Activated naive CD8-positive, alpha-beta T cell treated with anti-CD3 and anti-CD28 coated beads for 36 hours (primary cell): ENCODE data around the gene ANKRD33. TPM values are rescaled to one million over a fixed set of nuclear protein-coding genes. Genes with fewer than 3 reads are reported as not detected.

Source experiments
- DNase-seq: peaks from one replicate; pipeline ENCODE4 v3.0.0; 2021
- H3K27ac Mint-ChIP-seq: one replicate; pipeline ENCODE4 v1.8.0; 2022; ENCODE audit warnings: mild to moderate bottlenecking, moderate library complexity, mixed read lengths
- H3K27me3 Mint-ChIP-seq: one replicate; pipeline ENCODE4 v1.8.0; 2022; ENCODE audit warnings: mild to moderate bottlenecking, mixed read lengths
- H3K36me3 Mint-ChIP-seq: one replicate; pipeline ENCODE4 v1.8.0; 2021; ENCODE audit warnings: mild to moderate bottlenecking, mixed read lengths
- H3K4me1 Mint-ChIP-seq: one replicate; pipeline ENCODE4 v1.8.0; 2021; ENCODE audit warnings: mixed read lengths
- H3K4me3 Mint-ChIP-seq: one replicate; pipeline ENCODE4 v1.8.0; 2022; ENCODE audit warnings: mild to moderate bottlenecking, moderate library complexity, mixed read lengths
- H3K9me3 Mint-ChIP-seq: one replicate; pipeline ENCODE4 v1.8.0; 2022; ENCODE audit warnings: mixed read lengths
- total RNA-seq, 2 experiments: library from RNA; stranded (reverse); gene quantifications; one replicate each; pipeline ENCODE4 v1.2.3, GENCODE V29; 2021

ANKRD33 gene
- not detected for total RNA-seq

GRCh38 chr12:51887476-51888315 lies at the start of gene ANKRD33:
TSS of gene ANKRD33 (plus strand) at chr12:51888103. CDS start at chr12:51888187, 84 bp downstream.
- DNase-seq = peak; percentile 18
- no peak within 1 kb of the TSS for H3K4me3 Mint-ChIP-seq
- H3K36me3 Mint-ChIP-seq = no peaks in the 10 kb centered on the region
- H3K27me3 Mint-ChIP-seq = no peaks in the 10 kb centered on the region
- H3K9me3 Mint-ChIP-seq = peaks cover 7% of the 10 kb centered on the region
- peaks cover 9% of the 10 kb centered on the region for H3K4me1 Mint-ChIP-seq
- no peak within 1 kb of the TSS for H3K27ac Mint-ChIP-seq

DNA sequence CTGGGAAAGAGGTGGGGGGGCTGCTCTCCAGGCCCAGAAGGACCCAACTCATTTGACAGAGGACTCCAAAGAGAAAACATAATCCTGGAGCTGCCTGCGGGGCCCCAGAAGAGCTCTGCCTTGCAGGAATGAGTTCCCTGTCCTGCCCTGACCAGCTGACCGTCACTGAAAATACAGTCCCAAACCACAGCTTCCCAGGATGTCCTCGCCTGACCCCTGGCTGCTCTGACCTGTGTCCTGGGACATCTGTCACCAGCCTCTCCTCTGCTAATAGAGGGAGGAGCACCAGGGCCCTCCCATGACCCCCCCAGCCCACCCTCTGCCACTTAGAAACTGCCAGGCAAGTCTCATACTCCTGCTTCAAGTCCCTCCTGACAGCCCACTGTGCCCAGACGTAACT lies 49.1 kb upstream of the ANKRD33 start:
- H3K4me1 Mint-ChIP-seq = no peaks in the 10 kb centered on the region

GRCh38 chr12:51839310-51839947 lies 48.5 kb upstream of the ANKRD33 start:
- H3K9me3 Mint-ChIP-seq = no peaks in the 10 kb centered on the region
- no peak overlapping the region for H3K27ac Mint-ChIP-seq
- peaks cover 60% of the 10 kb centered on the region for H3K27me3 Mint-ChIP-seq
- H3K36me3 Mint-ChIP-seq = no peaks in the 10 kb centered on the region
- H3K4me3 Mint-ChIP-seq = no peak overlapping the region
- H3K4me1 Mint-ChIP-seq = no peaks in the 10 kb centered on the region
- no peak for DNase-seq

More for the DNA sequence above, 49.1 kb upstream of the ANKRD33 start:
- no peak for DNase-seq
- no peak overlapping the region for H3K4me3 Mint-ChIP-seq
- no peak overlapping the region for H3K27ac Mint-ChIP-seq
- H3K27me3 Mint-ChIP-seq = peaks cover 58% of the 10 kb centered on the region
- no peaks in the 10 kb centered on the region for H3K36me3 Mint-ChIP-seq
- no peaks in the 10 kb centered on the region for H3K9me3 Mint-ChIP-seq

- H3K27me3 Mint-ChIP-seq = peaks cover 63% of the 10 kb centered on the region
- no peak overlapping the region for H3K27ac Mint-ChIP-seq
These were observed 46.9 kb upstream of the ANKRD33 start for GRCh38 chr12:51840966-51841365.

GRCh38 chr12:51841727-51842126 lies 46.2 kb upstream of the ANKRD33 start:
- Mint-ChIP-seq H3K4me1 (peaks cover 6% of the 10 kb centered on the region), H3K27ac (no peak overlapping the region), H3K9me3 (no peaks in the 10 kb centered on the region), H3K36me3 (no peaks in the 10 kb centered on the region), H3K4me3 (no peak overlapping the region), H3K27me3 (peaks cover 71% of the 10 kb centered on the region)
- no peak for DNase-seq

More at GRCh38 chr12:51840966-51841365, 46.9 kb upstream of the ANKRD33 start:
- Mint-ChIP-seq H3K4me1 (peaks cover under 1% of the 10 kb centered on the region), H3K36me3 (no peaks in the 10 kb centered on the region), H3K4me3 (no peak overlapping the region), H3K9me3 (no peaks in the 10 kb centered on the region)
- DNase-seq = no peak

DNA sequence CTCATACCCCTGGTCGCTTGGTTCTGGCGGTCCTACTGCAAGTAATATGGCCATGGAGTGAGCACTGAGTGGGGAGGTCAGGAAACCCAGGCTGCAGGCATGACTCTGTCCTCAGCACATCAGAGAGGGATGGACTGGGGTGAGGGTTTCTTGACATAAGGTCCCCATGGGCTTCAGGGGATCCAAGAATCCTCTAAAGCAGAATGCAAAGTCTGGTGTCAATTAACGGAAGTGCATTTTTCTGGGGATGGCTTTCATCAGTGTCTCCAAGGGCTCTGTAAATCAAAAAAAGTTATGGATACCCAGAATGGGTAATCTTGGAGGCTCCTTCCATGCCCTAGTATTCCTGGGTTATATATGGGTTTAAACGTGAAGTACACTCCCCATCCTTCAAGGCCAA lies 43.0 kb upstream of the ANKRD33 start:
- H3K36me3 Mint-ChIP-seq = no peaks in the 10 kb centered on the region
- no peak overlapping the region for H3K4me3 Mint-ChIP-seq
- H3K27ac Mint-ChIP-seq = no peak overlapping the region
- H3K9me3 Mint-ChIP-seq = no peaks in the 10 kb centered on the region
- DNase-seq = no peak
- H3K4me1 Mint-ChIP-seq = peaks cover 10% of the 10 kb centered on the region
- peaks cover 61% of the 10 kb centered on the region for H3K27me3 Mint-ChIP-seq

- peaks cover 55% of the 10 kb centered on the region for H3K27me3 Mint-ChIP-seq
- no peaks in the 10 kb centered on the region for H3K36me3 Mint-ChIP-seq
- H3K4me1 Mint-ChIP-seq = peaks cover 10% of the 10 kb centered on the region
- no peak overlapping the region for H3K27ac Mint-ChIP-seq
- no peaks in the 10 kb centered on the region for H3K9me3 Mint-ChIP-seq
- no peak overlapping the region for H3K4me3 Mint-ChIP-seq
- DNase-seq = no peak
These were observed 42.4 kb upstream of the ANKRD33 start for GRCh38 chr12:51845482-51845881.

- no peaks in the 10 kb centered on the region for H3K36me3 Mint-ChIP-seq
- peak overlapping the region; percentile 29 for H3K4me3 Mint-ChIP-seq
- no peak overlapping the region for H3K27ac Mint-ChIP-seq
- H3K9me3 Mint-ChIP-seq = no peaks in the 10 kb centered on the region
- H3K4me1 Mint-ChIP-seq = peaks cover 17% of the 10 kb centered on the region
- peaks cover 54% of the 10 kb centered on the region for H3K27me3 Mint-ChIP-seq
- DNase-seq = no peak
These were observed 41.6 kb upstream of the ANKRD33 start for GRCh38 chr12:51846271-51846691.

DNA sequence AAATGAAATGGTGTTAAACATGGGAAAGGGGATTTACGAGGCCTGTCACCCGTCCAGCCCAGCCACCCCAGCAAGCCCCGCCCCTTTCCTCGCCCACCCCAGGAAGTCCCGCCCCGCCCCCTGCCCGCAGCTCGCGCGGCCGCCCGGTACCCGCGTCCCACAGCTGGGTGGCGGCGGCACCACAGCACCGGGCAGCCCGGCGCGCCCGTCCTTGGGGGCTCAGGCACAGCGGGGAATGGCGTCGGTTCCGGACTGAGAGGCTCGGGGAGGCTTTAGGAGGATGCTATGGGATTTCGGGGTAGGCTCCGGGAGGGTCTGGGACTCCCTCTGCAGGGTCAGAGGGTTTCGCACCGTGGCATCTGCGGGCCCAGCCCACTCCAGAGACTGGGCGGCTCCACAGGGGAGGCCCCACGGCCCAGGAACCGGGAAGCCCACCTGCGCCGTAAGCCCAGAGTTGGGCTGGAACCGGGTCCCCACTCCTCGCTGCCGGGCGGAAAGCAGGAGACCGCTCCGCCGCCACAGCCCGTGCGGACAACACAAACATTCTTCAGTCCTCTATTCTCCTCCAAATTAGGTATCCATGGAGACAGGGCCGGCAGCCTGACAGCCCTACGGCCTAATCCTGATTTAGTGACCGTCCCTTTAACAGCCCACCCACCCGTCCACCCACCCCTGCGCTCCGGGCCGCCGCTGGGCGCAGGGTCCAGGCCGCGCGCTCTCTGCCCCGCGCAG lies 40.8 kb upstream of the ANKRD33 start:
- peak; percentile 52 for DNase-seq
- H3K4me1 Mint-ChIP-seq = peaks cover 22% of the 10 kb centered on the region
- H3K4me3 Mint-ChIP-seq = peak overlapping the region; percentile 69
- H3K27me3 Mint-ChIP-seq = peaks cover 46% of the 10 kb centered on the region
- no peaks in the 10 kb centered on the region for H3K36me3 Mint-ChIP-seq
- H3K27ac Mint-ChIP-seq = no peak overlapping the region
- H3K9me3 Mint-ChIP-seq = no peaks in the 10 kb centered on the region

DNA sequence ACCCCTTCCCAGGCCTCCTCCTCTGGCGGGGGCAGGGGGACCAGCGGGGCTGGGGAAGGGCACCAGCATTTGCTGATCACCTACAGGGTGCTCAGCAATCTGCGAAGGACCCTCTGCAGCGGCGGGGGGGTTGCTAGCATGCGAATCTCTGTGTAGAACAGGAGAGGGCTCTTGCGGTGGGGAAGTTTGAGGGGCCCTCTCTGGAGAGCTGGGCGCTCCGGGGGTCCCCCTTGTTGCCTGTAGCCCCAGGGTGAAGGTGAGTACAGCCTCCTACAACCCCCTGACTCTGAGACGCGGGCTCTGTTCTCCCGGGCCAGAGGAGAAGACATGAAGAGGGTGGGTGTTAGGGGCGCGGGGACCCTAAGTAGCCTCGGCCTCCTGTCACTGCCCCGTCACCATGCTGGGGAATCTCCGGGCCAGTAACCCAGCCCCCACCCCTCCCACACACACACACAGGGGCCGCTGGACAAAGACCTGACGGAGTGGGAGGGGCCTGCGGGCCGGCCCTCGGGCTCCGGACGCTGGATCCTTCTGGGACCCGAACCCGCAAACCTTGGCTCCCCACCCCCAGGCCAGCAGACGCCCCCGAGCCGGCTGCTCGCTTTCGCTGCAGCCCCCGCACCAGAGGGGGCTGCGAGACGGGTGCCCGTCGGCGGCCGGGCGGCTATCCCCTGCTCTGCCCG lies 40.1 kb upstream of the ANKRD33 start:
- H3K4me3 Mint-ChIP-seq = peak overlapping the region; percentile 25

DNA sequence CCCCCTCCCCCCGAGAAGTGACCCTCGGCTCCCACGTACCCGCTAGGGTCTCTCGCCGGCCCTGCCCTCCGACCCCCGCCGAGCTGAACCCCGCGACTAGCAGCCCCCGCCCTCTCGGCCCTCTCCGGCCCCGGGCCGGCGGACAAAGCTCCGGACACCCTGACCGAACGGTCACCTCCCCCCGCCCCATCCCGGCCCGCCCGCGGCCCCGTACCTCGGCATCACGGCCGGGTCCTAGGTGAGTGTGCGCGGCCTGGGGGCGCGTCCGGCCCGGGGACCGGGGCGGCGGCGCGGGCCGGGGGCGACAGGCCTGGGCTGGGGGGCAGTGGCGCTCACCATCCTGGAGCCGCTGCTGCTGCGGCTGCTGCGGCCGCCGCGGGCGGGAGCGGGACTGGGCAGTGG lies 39.6 kb upstream of the ANKRD33 start, which contains the start of gene FIGNL2:
Gene FIGNL2 (minus strand): TSS at position 393 of the 402 bp plus-strand sequence. CDS start 26,305 bp downstream, outside the sequence.
- no peaks in the 10 kb centered on the region for H3K9me3 Mint-ChIP-seq
- peaks cover 22% of the 10 kb centered on the region for H3K4me1 Mint-ChIP-seq
- H3K27me3 Mint-ChIP-seq = peaks cover 40% of the 10 kb centered on the region
- no peak for DNase-seq
- no peaks in the 10 kb centered on the region for H3K36me3 Mint-ChIP-seq
- no peak within 1 kb of the TSS for H3K27ac Mint-ChIP-seq
- peak within 1 kb of the TSS; percentile 25 for H3K4me3 Mint-ChIP-seq

More for the DNA sequence above, 40.1 kb upstream of the ANKRD33 start:
- Mint-ChIP-seq H3K27me3 (peaks cover 42% of the 10 kb centered on the region), H3K4me1 (peaks cover 22% of the 10 kb centered on the region), H3K9me3 (no peaks in the 10 kb centered on the region), H3K27ac (no peak overlapping the region), H3K36me3 (no peaks in the 10 kb centered on the region)
- no peak for DNase-seq

DNA sequence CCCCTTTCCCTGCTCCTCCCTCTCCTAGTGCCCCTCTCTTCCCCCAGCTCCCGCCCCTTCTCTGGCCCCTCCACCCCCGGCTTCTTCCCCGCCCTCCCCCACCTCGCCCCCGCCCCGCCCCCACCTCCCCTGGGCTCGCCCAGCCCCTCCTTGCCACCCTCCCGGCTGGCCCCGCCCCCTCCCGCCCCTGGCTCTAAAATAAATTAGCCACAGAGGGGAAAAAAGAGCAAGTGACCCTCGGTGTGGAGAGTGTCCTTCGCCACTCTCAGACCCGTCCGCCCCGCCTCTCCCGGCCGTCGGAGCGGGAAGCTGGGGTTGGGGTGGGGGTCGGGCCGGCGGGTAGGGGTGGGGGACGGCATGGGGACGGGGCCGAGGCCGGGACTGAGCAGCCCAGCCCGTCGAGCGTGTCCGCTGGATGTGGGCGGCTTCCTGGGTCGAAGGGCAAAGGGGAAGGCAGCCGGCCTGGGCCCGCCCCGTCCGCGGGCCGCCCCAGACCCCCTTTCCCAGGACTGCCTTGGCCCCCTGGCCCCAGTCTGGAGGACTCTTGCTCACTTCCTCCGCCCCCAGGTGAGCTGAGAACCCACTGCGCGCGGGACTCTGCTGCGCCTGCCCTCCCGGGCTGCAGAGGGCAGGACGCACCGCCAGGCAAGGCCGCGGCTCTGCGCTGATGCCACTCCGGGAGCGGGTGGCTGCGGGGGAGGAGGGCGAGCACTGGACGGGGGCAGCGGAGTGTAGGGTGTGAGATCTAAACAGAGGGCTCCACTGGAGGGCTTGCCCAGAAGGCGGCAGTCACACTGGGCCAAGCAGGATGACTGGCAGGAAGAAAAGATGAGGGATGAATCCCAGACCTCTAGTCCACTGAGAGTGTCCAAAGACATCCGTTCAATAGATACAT lies 38.8 kb upstream of the ANKRD33 start:
- H3K4me1 Mint-ChIP-seq = peaks cover 22% of the 10 kb centered on the region
- no peak overlapping the region for H3K4me3 Mint-ChIP-seq
- no peak for DNase-seq
- H3K27me3 Mint-ChIP-seq = peaks cover 33% of the 10 kb centered on the region
- no peaks in the 10 kb centered on the region for H3K9me3 Mint-ChIP-seq
- H3K36me3 Mint-ChIP-seq = no peaks in the 10 kb centered on the region
- H3K27ac Mint-ChIP-seq = no peak overlapping the region

DNA sequence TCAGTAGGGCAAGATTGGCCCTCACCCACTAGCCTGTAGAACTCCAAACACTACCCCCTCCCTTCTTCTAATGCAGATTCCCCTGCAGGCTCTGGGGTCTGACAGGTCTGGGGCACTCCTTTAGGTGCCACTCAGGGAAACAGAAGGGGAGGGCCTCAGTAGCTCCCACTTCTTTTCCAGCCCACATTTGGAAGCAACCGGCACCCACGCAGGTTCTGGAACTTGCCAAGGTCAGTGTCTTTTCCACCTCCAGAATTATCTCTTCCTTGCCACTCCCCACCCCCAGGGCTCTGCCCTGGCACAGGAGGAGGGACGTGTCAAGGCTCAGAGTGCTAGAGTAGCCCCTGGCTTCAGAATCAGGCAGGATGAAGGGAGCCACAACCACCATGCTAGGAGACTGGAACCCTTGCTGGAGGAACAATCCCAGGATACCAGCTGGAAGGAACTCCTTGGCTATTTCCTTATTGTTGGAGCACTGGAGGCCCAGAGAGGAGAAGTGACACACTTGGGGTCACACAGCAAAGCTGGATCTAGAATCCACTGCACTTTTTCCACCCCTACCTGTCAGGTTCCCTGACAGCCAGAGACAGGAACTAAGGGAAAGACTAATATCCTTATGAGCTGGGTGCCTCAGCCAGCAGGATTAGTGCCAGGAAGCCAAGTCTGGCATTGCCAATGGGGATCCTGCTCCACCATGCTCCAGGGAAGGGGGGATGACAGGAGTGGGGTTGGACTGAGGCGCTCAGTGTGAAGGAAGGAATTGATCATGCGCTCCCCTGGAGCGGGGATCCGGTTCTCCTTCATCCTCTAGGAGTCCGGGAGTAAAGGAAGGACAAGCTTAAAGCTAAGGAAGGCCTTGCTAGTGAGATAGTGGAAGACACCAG lies 37.6 kb upstream of the ANKRD33 start:
- H3K9me3 Mint-ChIP-seq = no peaks in the 10 kb centered on the region
- no peak for DNase-seq
- peaks cover 22% of the 10 kb centered on the region for H3K4me1 Mint-ChIP-seq
- peaks cover 21% of the 10 kb centered on the region for H3K27me3 Mint-ChIP-seq
- H3K27ac Mint-ChIP-seq = no peak overlapping the region
- no peak overlapping the region for H3K4me3 Mint-ChIP-seq
- no peaks in the 10 kb centered on the region for H3K36me3 Mint-ChIP-seq
